OCI-LY1 (cell line): ENCODE measurements around the gene OR9Q1.

Experiments used
- CTCF ChIP-seq: fragments of 200-600 bp; sonication (generic), shearing (Covaris generic); IDR thresholded peaks from 2 replicates; pipeline ENCODE4 v1.5.1; 2017; ENCODE audit warnings: mild to moderate bottlenecking, antibody characterized with exemption, low read length, moderate library complexity, mixed read lengths
- EZH2 ChIP-seq: fragments of 200-600 bp; sonication (generic), shearing (Covaris generic); IDR thresholded peaks from 2 replicates; pipeline ENCODE4 v1.8.0; 2017; ENCODE audit warnings: borderline replicate concordance, mixed run types, mild to moderate bottlenecking, antibody characterized with exemption, low read length, moderate library complexity, mixed read lengths

- TF ChIP-seq CTCF (no peak), EZH2 (no peak)
Measured at GRCh38 chr11:58030653-58031052, 7.0 kb downstream of the OR9Q1 start, which contains the start of gene OR6Q1.
